Fibroblast of skin of scalp (primary cell): ENCODE data around the gene SYT9.

ENCODE experiments used
- DNase-seq: peaks from one replicate; pipeline ENCODE4 v3.0.0-alpha.2; 2013

Gene SYT9

DNA sequence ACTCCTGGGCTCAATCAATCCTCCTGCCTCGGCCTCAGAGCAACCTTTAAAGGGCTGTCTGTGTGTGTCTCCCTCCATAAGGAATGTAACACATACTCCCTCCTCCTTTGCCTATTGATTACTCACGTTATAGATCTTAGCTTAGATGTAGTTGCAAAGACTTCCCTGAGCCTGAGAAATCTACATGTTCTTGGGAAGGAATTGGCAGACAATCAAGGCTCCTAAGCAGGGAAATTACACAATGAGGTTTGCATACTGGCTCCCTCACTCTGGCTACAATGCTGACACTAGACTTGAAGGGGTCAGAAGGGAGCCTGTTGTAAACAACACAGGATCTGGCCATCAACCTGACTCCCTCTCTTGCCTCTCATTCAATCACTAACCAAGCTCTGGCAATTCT is 228.4 kb downstream of the SYT9 start:
- no peak for DNase-seq

DNA sequence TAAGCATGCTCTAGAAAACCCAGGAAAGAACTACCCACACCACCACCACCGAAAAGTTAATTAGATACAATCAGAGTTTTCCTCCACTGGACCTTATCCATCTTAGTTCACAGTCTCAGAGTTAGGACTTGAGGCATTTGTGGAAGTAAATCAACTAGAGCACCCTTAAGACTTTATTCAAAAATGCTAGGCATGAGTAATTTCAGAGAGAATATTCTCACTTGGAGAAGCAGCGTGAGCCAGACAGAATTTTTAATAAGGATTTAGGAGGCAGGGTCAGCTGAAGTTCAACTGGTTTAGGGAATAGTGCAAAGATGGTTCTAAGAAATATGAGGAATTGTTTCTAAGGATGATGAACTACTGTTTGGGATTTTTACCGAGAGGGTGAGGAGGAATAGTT is 232.4 kb downstream of the SYT9 start:
- no peak for DNase-seq

DNA sequence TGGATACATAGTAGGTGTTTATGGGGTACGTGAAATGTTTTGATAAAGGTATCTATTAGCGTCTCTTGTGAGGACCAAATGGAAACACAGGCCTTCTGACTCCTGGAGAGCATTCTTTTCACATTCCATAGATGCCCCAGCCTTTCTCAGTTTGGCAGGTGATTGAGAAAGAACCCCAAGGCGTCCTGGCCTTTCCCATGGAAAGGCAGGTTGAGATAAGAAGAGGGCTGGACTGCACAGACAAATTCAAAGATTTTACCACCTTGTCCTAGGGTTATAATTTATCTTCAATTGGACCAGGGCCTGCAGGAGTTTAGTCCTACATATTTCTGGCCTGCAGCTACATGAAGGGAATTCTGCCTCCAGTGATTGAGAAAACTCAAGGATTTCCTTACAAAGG is 232.9 kb downstream of the SYT9 start:
- no peak for DNase-seq

DNA sequence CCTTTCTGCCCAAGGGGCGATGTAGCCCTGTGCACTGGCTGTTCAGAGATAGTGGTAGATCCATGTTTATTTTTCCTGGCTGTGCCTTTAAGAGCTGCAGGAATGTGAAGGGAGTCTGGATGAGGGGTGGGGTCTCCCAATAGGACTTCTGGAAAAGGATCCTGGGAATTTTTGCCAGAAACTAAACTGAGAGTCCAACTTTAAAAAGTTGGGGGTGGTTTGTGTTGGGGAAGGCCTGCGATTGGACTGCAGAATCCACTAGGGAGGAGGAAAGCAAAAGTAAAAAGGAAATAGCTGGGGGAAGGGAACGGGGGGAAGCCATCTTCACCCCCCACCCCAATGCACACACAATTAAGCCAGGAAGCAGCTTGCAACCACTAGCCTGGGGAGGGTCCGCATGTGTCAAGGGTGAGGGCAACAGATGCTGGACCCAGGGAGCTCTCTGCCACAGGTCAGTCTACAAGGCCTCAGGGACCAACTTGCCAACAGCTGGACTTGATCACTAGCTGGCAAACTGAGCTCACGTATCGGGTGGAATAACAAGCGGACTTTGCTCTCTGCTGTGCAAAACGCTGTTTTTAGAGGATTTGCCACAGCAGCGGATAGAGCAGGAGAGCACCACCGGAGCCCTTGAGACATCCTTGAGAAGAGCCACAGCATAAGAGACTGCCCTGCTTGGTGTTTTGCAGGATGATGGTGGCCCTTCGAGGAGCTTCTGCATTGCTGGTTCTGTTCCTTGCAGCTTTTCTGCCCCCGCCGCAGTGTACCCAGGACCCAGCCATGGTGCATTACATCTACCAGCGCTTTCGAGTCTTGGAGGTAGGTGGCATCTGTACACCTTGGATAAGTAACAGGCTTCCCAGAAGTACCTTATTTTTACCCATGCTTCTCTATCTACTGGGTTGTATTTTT is 233.7 kb downstream of the SYT9 start, which contains the start of gene OLFML1:
Gene OLFML1, plus strand, starts transcription at position 321 of the 912 bp plus-strand sequence. Its CDS starts 370 bp downstream, at position 691.
- peak; percentile 78 for DNase-seq

DNA sequence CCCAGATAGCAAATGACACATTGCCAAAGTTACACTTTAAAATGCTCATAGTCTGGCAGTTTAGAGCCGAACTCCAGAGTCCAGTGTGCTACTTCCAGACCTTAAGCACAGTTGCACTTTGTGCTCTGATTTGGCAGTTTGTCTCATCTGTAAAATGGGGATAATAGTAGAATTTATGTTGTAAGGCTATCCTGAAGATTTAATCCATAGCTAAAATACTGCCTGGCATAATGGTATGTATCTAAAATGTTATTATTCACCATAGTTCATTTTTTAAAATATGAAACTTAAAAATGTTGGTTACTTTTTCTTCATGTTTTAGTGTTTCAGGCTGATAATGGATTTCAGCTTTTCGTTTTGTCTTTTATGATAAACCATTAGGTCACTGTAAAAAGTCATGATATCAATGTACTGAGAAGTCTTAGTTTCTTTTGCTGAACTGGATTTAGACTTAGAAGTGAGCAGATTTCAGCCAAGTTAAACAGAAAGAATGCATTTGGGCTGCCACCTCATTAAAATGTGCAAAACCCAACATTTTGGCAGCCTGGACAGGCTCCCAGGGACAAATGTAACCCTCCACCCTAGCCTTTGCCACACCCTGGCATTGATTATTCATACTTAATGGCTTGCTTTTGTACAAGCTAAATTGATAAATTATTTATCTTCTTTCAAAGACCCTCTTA is 234.5 kb downstream of the SYT9 start:
- no peak for DNase-seq

DNA sequence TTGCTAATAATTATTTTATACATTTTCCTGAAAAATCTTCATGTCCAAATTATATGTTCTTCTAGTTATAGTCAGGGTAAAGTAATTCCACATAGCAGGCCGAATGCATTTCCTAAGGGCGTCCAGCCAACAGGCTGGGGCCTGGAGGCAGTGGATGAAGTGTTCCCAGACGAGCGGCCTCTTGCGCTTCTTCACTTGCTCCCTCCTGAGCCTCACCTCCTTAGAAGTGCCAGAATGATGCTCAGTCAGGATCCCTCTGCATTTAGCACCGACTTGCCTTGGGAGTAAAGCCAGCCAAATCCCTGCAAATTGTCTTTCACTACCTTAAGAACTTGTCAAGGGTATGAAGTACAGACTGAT is 235.1 kb downstream of the SYT9 start:
- DNase-seq = peak; percentile 31

DNA sequence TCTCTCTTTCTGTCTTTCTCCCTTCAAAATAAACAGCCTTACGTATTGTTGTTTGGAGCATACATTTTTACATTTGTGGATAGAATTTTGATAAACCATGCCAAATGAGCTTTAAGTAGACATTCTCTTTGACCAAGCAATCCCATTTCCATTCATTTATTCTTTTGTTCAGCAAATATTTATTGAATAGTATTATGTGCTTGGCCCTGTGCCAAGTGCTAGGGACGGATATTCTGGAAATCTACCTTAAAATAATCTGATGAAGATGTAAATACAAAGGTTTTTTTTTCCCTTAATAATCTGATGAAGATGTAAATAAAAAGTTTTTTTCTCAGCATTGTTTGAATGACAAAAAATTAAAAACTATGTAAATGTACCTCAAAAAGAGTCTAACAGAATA is 235.7 kb downstream of the SYT9 start:
- no peak for DNase-seq

DNA sequence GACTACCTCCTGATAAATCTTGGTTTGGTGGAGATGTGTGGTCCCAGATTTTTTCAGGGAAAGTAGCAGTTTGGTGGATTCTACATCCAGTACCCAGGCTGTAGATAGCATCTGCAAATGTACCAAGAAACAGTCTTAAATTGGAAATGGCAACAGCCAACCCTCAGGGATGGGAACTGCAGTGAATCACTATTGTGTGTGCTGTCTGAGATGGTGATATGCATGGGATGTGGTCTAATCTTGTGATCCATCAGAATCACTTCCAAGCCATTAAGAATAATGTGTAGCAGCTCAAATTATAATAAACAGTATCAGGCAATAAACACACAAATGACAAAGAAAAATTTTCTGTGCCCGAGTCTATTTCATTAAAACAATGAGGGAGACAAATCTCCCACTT is 237.0 kb downstream of the SYT9 start:
- DNase-seq = no peak

DNA sequence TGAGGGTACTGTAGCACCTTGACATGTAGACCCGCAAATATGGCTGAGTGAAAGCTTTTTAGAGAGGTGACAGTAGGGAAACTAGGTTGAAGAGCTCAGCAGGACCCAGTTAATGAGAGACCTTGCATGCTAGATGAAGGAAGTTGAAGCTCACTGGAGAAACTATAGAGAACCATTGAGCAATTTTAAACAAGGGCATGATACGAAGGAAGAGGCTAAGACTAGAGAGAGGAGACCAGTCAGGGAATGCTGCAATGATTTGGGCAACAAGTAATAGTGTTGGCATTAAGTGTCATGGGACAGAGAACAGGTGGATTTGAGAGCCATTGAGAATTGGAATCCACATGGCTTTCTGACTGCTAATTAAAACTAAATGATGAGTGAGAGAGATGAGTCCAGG is 237.7 kb downstream of the SYT9 start:
- DNase-seq = no peak

DNA sequence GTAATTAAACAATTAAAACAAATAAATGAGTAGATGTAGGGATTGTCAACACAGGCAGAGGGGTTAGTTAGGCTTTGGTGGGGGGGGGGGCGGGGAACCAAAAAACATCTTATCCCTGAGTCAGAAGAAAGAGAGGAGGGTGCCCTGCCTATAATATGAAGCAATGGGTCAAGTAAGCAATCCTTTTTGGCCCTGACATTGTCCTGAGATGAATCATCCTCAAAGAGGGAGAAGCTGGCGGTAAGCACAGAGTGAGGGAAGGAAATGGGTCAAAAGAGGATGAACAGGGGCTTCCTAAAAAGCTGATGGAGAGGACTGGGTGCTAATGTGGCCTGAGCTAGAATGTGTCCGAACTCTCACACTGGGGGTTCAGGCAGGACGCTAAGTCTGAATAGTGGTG is 238.3 kb downstream of the SYT9 start:
- peak; percentile 69 for DNase-seq

DNA sequence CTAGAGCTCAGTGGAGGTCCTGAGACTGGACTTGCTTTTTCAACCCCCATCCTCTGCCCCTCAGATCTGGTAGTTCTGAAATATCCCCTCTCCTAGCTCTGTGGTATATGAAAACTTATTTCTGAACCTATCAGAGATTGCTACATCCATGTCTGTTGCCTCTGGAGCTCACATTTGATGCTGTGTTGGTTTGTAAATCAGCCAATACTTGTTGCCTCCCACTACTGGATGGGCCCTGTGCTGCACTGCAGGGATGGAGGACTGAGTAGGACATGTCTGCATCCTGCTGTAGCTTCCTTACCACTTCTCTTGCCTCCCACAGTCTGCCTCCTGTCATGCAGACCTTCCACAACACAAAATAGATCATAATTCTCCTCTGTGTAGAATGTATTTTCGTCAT is 238.8 kb downstream of the SYT9 start:
- DNase-seq = no peak

DNA sequence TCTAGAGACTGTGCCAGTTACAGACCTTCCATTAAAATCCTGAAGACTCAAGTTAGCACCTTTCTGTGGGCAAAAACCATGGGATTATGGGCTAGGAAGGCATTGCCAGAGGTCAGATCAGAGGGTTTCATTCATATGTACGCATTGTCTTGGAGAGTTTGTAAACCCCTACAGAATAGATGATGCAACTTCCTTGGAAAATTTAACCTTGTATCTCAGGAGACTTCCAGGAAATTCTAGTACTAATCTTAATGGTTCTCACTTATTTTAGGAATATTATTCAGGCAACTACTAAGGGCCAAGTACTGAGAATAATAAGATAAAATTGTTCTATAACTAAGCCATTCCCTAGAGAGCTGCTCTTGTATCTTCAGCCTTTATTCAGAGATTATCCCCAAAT is 240.5 kb downstream of the SYT9 start:
- DNase-seq = no peak

DNA sequence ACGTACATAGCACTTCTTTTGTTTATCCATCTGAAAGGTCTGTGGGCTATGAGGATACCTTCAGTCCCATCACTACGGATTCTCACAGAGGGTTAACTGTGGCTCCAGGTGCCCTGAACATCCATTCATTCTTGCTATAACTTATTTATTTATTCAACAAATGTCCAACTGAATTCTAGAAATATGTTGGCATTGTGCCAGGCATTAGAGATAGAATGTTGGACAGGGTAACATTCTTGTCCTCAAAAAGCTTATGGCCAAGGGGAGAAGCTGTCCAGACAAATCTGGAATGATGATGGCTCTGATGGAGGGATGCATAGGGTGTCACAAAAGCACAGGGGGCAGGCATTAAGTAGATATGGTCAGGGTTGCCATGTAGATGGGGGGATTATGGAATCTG is 242.0 kb downstream of the SYT9 start:
- no peak for DNase-seq

DNA sequence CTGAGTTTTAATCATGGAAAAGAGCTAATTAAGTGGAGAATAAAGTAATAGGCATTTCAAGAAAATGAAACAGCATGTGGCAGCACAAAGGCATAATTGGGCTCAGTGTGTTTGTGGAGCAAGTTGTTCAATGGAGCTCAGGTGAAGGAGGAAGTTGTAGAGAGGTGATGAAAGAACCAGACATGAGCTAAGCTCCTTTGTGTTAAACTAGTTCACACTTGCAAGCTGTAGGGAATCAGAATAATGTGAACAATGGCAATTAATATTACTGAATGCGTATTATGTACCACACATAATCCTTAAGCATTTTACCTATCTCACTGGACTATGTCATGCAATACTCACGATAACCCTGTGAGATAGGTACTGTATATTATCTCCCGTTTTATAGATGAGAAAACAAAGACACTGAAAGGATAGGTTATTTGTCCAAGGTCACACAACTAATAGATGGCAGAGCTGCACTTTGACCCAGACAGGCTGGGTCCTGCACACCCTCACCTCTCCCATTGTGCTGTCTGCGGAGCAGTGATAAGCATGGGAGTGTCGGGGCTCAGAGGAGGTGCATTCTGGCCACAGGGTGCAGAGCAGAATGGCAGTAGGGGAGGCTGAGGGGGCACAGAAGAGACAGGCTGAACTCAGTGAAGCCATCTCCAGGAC is 242.5 kb downstream of the SYT9 start:
- no peak for DNase-seq

DNA sequence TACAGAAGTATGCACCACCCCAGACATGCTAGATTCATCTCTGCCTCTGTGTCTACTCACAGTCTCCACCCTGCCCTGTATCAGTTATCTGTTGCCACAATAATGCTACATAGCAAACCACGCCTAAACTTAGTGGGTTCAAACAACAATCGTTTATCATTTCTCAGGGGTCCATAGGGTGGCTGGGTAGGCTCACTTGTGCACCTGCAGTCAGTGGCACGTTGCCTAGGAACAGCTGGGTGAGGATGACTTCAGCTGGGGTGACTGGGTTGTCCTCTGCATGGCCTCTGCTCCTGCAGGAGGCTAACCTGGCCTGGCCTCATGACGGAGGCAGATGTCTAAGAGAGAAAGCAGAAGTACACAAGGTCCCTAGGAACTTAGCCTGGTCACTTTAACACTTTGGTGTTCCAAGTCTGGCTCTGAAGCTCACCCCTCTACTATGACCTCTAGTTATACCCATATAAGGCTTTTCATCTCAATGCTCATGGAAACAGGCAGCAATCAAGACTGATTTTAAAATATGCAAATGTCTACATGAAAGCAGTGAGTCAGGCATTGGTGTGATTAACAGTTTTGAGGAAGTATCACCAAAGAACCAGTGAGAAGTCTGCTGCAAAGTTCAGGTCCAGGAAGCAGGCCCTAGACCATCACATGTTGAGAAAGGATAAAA is 244.3 kb downstream of the SYT9 start:
- no peak for DNase-seq

DNA sequence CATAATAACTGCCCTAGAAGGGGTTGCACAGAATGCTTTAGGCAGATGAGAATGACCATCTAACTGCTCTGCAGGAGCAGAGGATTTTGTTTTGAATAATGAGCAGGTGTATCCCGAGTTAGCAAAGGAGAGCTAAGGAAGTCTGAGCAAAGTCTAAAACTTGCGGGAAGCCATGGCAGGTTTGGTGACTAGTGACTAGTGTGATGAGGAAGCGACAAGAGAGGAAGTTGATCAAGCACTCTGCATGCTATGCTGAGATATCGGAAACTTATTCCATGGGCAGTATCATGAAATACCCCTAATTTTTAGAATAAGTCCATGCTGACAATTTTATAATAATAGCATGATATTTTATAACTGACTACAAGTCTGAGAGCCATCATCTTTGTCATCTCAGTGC is 246.5 kb downstream of the SYT9 start:
- no peak for DNase-seq

DNA sequence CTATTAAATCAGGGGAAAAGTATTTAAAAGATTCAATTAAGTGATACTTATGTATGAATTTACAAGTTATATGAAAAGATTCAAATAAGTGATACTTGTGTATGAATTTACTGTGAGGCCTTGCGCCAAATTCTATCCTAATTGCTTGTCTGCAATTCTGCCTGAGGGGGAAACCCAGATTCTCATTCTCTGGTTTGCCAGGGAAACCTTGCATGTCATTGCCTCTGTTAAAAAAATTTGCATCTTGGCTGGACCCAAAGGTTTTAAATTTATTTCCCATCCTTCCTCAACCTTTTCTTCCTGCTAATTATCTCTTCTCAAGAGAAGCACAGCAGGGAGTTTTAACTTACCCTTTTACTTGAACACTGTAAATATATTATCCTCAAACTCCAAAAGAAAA is 247.4 kb downstream of the SYT9 start:
- DNase-seq = no peak

DNA sequence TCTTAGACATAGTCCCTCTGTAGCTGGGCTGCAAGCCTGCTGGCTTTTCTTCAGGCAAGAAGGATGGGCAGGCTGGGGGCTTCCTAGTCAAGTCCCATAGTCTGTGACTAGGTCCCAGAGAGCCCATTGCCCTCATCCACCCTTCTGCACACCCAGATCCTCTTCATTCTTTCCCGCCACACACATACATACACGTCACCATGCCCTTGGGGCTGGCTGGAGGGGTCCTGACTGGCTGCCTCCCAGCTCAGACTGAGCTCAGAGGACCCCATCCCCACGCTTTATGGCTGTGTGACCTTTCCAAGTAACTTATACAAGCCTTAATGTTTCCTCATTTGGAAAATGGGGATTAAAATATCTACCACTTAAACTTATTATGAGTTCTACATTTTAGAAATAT is 248.5 kb downstream of the SYT9 start:
- DNase-seq = no peak

DNA sequence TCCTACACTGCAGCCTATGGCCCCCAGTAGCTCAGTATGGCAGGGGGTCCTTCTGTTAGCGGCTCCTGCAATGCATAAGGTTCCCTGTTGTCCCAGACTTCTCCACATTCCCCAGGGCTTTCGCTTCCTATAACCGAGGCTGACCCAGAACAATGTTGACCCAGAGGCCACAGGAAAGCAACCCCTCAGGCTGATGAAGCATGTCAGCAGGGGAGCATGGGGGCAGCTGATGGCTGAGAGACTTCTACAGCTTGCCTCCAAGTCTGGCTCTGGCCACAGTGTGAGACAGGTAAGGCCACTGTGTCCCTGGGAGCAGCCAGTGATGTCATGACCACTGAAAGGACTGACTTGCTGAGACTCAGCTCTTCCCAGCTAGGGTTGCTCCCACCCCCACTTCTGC is 249.5 kb downstream of the SYT9 start:
- DNase-seq = no peak

DNA sequence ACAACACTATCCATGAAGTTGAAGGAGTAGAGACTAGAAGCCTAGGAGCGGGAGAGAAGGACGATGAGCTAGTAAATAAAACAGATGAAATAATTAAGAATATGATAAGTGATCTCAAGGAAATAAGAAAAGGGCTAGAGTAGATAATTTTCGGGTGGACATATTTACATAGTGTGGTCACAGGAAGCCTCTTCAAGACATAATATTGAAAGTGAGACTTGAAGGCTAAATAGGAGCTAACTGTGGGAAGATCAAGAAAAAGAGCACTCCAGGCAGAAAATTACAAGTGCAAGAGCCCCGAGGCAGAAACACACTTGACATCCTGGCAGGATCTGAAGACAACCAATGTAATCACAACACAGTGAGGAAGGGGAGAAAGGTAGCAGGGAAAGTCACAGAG is 250.2 kb downstream of the SYT9 start:
- no peak for DNase-seq

DNA sequence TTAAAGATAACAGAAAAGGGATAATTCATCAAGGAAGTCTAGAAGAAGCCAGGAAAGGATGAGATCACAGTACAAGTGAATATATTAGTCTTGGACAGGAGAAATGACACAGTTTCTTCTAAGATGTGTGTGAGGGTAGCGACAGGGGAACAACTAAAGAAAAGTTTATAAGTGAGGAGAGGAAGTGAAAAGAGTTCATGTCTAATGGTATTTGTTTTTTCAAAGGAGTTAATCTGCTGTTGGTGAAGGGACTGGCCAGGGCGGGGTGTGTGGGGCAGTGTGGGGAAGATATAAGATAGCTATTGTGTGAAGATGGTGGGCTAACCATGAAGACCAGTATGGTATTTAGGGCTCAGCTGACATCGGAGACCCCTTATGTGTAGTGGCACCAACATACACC is 254.5 kb downstream of the SYT9 start:
- DNase-seq = no peak

DNA sequence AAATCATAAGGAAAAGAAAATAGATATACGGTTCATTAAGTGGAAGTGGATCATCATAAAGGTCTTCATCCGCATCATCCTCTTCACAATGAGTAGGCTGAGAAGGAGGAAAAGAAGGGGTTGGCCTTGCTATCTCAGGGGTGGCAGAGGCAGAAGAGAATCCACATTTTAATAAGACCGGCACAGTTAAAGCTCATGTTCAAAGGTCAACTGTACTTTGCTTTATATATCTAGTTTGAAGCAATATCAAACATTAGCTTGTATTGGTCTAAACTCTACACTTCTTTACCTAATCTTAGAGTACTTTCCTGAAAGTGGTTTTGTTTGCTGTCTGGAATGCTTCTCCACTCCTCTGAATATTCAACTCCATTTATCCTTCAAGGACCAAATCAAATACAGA is 256.4 kb downstream of the SYT9 start:
- no peak for DNase-seq

DNA sequence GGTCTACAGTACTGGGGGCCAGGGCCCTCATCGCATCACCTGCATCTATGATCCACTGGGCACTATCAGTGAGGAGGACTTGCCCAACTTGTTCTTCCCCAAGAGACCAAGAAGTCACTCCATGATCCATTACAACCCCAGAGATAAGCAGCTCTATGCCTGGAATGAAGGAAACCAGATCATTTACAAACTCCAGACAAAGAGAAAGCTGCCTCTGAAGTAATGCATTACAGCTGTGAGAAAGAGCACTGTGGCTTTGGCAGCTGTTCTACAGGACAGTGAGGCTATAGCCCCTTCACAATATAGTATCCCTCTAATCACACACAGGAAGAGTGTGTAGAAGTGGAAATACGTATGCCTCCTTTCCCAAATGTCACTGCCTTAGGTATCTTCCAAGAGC is 258.3 kb downstream of the SYT9 start:
- no peak for DNase-seq
